GM19438 (cell line): Measurements from ENCODE around the gene HHIPL1.

Experiments used
- ATAC-seq: cut with Tn5 transposase; IDR thresholded peaks from one replicate; pipeline ENCODE4 v1.9.1; 2021; ENCODE audit warnings: low read depth; ENCODE audit not compliant: unreplicated experiment

Gene HHIPL1

GRCh38 chr14:99727096-99727870, 82.4 kb downstream of the HHIPL1 start:
- ATAC-seq: no peak

- ATAC-seq: no peak
Observed at GRCh38 chr14:99728231-99728920, 83.4 kb downstream of the HHIPL1 start.

GRCh38 chr14:99728981-99729451, 84.1 kb downstream of the HHIPL1 start:
- ATAC-seq: no peak
